Tibial nerve (tissue), 4 donors: Measurements from ENCODE around the gene GPC2. TPM values are rescaled to one million over a fixed set of nuclear protein-coding genes. Genes with fewer than 3 reads are reported as not detected.
"Not testable (repeated sequence)": the region's sequence is repeated elsewhere in the genome, so short reads cannot be mapped to it uniquely, and the experiment has no call there.

Source experiments
- DNase-seq, 2 donors: peaks; one replicate each; pipeline ENCODE4 v3.0.0-alpha.2; 2019; ENCODE audit warnings: low spot score in 2 of 2
- H3K27ac ChIP-seq, 4 donors: fragments of 200-600 bp; sonication (generic) in 3 of 4; one replicate each; pipeline ENCODE4 v1.5.1; 2017 to 2019; ENCODE audit warnings: mild to moderate bottlenecking in 1 of 4
- H3K27me3 ChIP-seq, 2 donors: fragments of 200-600 bp; sonication (generic) in 1 of 2; one replicate each; pipeline versions ENCODE4 v1.5.1 to v1.6.0; 2017 to 2019
- H3K36me3 ChIP-seq, 3 donors: fragments of 200-600 bp; sonication (generic); one replicate each; pipeline ENCODE4 v1.5.1; 2018 to 2019
- H3K4me1 ChIP-seq, 4 donors: fragments of 200-600 bp; sonication (generic) in 3 of 4; one replicate each; pipeline ENCODE4 v1.5.1; 2017 to 2019
- H3K4me3 ChIP-seq, 4 donors: fragments of 200-600 bp; sonication (generic) in 3 of 4; one replicate each; pipeline ENCODE4 v1.5.1; 2017 to 2019; ENCODE audit warnings: mild to moderate bottlenecking in 1 of 4, moderate library complexity in 1 of 4
- H3K9me3 ChIP-seq, 4 donors: fragments of 200-600 bp; sonication (generic) in 3 of 4; one replicate each; pipeline ENCODE4 v1.5.1; 2017 to 2019
- EP300 ChIP-seq, 2 donors: sonication (generic); formaldehyde crosslinking; IDR thresholded peaks; one replicate each; pipeline ENCODE4 v1.6.1; 2017; ENCODE audit warnings: antibody characterized with exemption in 2 of 2, mild to moderate bottlenecking in 1 of 2
- POLR2A ChIP-seq, 2 donors: fragments of 450-650 bp; IDR thresholded peaks; one replicate each; pipeline ENCODE4 v1.6.1; 2017; ENCODE audit warnings: antibody characterized with exemption in 2 of 2, mild to moderate bottlenecking in 2 of 2, moderate library complexity in 2 of 2
- WGBS, 2 donors: methylation state at CpG; one replicate each; pipeline ENCODE4 v1.1.5; 2018; 5-methylcytosine and 5-hydroxymethylcytosine counted together
- total RNA-seq, 4 donors: library from RNA; depleted of rRNA; stranded (reverse); fragments of >200 nt; gene quantifications; one replicate each; pipeline ENCODE4 v1.1.0, GENCODE V29; 2016
- TF ChIP-seq, protein P1 (sequence below), 5 experiments: fragments of 200-600 bp in 3 of 5; fragments of 450-650 bp in 2 of 5; sonication (generic) in 3 of 5; IDR thresholded peaks; one replicate each; pipeline ENCODE4 v1.5.1; 2016 to 2019; ENCODE audit warnings: antibody characterized with exemption in 5 of 5, mild to moderate bottlenecking in 3 of 5, moderate library complexity in 2 of 5

Gene GPC2
- total RNA-seq, 4 donors from 2014 or later, result 1.1 to 3.1 (median 1.7) TPM

DNA sequence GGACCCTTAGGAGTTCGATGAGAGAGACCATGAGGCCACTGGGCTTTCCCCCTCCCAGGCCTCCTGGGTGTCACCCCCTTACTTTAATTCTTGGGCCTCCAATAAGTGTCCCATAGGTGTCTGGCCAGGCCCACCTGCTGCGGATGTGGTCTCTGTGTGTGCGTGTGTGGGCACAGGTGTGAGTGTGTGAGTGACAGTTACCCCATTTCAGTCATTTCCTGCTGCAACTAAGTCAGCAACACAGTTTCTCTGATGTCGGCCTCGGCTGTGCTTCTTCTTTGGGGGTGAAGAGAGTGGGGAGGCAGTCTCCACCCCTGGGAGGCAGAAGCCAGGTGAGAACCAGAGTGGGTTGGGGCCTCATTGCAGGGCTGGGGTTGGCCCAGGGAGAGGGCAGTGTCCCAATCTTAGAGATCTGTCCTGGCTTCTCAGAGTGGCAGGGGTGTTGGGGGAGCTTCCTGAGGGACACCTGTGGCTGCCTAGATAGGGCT is 44.1 kb upstream of the GPC2 start:
- no peak for TF ChIP-seq EP300 (IDR thresholded peaks at IDR 0.05)
- TF ChIP-seq, protein P1, sequence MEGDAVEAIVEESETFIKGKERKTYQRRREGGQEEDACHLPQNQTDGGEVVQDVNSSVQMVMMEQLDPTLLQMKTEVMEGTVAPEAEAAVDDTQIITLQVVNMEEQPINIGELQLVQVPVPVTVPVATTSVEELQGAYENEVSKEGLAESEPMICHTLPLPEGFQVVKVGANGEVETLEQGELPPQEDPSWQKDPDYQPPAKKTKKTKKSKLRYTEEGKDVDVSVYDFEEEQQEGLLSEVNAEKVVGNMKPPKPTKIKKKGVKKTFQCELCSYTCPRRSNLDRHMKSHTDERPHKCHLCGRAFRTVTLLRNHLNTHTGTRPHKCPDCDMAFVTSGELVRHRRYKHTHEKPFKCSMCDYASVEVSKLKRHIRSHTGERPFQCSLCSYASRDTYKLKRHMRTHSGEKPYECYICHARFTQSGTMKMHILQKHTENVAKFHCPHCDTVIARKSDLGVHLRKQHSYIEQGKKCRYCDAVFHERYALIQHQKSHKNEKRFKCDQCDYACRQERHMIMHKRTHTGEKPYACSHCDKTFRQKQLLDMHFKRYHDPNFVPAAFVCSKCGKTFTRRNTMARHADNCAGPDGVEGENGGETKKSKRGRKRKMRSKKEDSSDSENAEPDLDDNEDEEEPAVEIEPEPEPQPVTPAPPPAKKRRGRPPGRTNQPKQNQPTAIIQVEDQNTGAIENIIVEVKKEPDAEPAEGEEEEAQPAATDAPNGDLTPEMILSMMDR (IDR thresholded peaks at IDR 0.05), result no peak
- H3K27me3 ChIP-seq, result no peaks in the 10 kb centered on the region
- no peaks in the 10 kb centered on the region for H3K9me3 ChIP-seq
- peaks cover 0 to 6% (median 0%) of the 10 kb centered on the region in 4 donors for H3K4me1 ChIP-seq
- peak overlapping the region in 1 of 4 donors; percentile 44 for H3K4me3 ChIP-seq
- 81 to 91% methylated on average over 5 of the region's 5 CpGs for WGBS, 2 donors
- H3K36me3 ChIP-seq, result peaks cover 0 to 59% (median 0%) of the 10 kb centered on the region in 3 donors
- DNase-seq, result no peak
- H3K27ac ChIP-seq, result peak overlapping the region in 1 of 4 donors; percentile 85

DNA sequence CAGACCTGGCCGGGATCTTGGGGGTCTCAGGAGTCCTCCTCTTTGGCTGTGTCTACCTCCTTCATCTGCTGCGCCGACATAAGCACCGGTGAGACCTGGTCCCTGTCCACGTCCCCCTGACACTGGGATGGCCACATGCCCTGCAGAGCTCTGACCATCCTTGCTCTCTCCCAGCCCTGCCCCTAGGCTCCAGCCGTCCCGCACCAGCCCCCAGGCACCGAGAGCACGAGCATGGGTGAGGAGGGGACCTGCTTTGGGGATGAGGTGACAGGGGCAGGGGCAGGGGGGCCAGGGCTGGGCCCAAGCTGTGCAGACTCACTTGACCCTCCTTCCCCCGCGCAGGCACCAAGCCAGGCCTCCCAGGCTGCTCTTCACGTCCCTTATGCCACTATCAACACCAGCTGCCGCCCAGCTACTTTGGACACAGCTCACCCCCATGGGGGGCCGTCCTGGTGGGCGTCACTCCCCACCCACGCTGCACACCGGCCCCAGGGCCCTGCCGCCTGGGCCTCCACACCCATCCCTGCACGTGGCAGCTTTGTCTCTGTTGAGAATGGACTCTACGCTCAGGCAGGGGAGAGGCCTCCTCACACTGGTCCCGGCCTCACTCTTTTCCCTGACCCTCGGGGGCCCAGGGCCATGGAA is 43.5 kb upstream of the GPC2 start:
- Histone ChIP-seq H3K36me3 (peaks cover 0 to 59% (median 0%) of the 10 kb centered on the region in 3 donors), H3K27ac (peak overlapping the region in 2 of 4 donors; percentile 5 to 85), H3K4me3 (peak overlapping the region in 1 of 4 donors; percentile 44), H3K27me3 (no peaks in the 10 kb centered on the region), H3K9me3 (no peaks in the 10 kb centered on the region), H3K4me1 (peaks cover 0 to 12% (median 0%) of the 10 kb centered on the region in 4 donors)
- TF ChIP-seq POLR2A (IDR thresholded peaks at IDR 0.05) (no peak), EP300 (IDR thresholded peaks at IDR 0.05) (no peak)
- TF ChIP-seq, protein P1 (IDR thresholded peaks at IDR 0.05), result no peak
- DNase-seq, result no peak
- 83 to 91% methylated on average over 18 to 22 of the region's 22 CpGs for WGBS, 2 donors

DNA sequence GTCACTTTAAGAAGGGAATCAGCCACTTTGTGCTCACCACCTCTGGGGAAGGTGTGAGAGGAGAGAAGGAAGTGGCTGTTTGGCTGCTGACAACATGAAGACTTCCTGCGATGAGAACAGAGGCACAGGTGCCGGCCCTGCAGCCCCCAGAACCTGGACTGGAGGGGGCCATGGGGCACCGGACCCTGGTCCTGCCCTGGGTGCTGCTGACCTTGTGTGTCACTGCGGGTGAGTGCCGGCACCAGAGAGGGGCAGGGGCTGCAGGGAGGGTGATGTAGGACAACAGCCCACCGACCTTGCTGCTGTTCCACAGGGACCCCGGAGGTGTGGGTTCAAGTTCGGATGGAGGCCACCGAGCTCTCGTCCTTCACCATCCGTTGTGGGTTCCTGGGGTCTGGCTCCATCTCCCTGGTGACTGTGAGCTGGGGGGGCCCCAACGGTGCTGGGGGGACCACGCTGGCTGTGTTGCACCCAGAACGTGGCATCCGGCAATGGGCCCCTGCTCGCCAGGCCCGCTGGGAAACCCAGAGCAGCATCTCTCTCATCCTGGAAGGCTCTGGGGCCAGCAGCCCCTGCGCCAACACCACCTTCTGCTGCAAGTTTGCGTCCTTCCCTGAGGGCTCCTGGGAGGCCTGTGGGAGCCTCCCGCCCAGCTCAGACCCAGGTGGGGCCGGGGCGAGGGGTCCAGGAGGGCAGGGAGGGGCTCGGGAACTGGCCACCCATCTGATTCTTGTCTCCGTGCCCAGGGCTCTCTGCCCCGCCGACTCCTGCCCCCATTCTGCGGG is 42.8 kb upstream of the GPC2 start, which contains the start of gene PVRIG:
Gene PVRIG (plus strand): TSS at position 149 of the 785 bp plus-strand sequence. CDS start 22 bp downstream, at position 171.
- Histone ChIP-seq H3K4me1 (peaks cover 0 to 17% (median 0%) of the 10 kb centered on the region in 4 donors), H3K36me3 (peaks cover 0 to 57% (median 0%) of the 10 kb centered on the region in 3 donors), H3K27ac (peak within 1 kb of the TSS in 2 of 4 donors; percentile 5 to 85), H3K4me3 (peak within 1 kb of the TSS in 1 of 4 donors; percentile 44)
- DNase-seq, H3K9me3 ChIP-seq, H3K27me3 ChIP-seq: not testable (repeated sequence)
- 76 to 87% methylated on average over 10 to 21 of the region's 27 CpGs for WGBS, 2 donors

DNA sequence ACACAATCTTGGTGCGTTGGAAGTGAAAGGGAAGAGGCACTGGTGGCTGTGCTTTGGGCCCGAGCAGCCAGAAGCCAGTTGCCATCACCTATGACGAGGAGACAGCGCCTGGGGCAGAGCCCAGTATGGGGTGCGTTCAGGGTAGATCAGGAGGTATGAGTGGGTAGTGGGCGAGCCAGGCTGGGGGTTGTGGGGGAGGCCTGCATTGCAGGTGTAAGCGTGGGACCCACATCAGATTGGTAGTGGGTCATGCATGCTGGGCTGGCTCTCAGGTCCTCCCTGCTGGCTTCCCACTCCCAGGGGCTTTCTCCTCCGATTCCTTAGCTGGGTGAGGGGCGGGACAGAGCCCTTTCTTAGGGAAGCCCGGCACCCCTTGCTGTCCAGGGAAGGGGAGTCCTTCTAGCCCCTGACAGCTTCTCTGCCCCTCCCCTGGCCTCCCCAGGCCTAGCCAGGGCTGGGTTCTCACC is 42.1 kb upstream of the GPC2 start:
- 75 to 84% methylated on average over 10 of the region's 10 CpGs for WGBS, 2 donors
- H3K9me3 ChIP-seq, result no peaks in the 10 kb centered on the region
- peaks cover 0 to 50% (median 0%) of the 10 kb centered on the region in 3 donors for H3K36me3 ChIP-seq

DNA sequence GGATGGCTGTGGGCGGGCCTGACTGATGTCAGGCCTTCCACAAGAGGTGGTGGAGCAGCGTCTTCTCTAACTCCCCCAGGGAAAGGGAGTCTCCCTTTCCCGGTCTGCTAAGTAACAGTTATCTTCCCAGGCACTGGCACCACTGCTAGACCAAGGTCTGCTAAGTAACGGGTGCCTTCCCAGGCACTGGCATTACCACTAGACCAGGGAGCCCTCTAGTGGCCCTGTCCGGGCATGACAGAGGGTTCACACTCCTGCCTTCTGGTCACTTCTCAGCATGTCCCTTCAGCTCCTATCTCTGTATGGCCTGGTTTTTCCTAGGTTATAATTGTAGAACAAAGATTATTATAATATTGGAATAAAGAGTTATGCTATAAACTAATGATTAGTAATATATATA is 40.8 kb upstream of the GPC2 start:
- not testable (repeated sequence) for H3K27me3 ChIP-seq, H3K9me3 ChIP-seq, H3K27ac ChIP-seq, H3K4me3 ChIP-seq
- peaks cover 0 to 18% (median 0%) of the 10 kb centered on the region in 4 donors for H3K4me1 ChIP-seq
- DNase-seq, result peak; percentile 85 to 98
- TF ChIP-seq, protein P1 (IDR thresholded peaks at IDR 0.05), result peak in 4 of 5 experiments; percentile 27 to 56 (median 44)
- peaks cover 0 to 39% (median 0%) of the 10 kb centered on the region in 3 donors for H3K36me3 ChIP-seq
- 0% methylated on average over 1 of the region's 5 CpGs for WGBS, 2 donors

More for the DNA sequence above, 42.1 kb upstream of the GPC2 start:
- Histone ChIP-seq H3K4me3 (peak overlapping the region in 1 of 4 donors; percentile 44), H3K27me3 (no peaks in the 10 kb centered on the region), H3K27ac (peak overlapping the region in 1 of 4 donors; percentile 85), H3K4me1 (peaks cover 0 to 18% (median 0%) of the 10 kb centered on the region in 4 donors)
- no peak for DNase-seq
- TF ChIP-seq EP300 (IDR thresholded peaks at IDR 0.05) (no peak), POLR2A (IDR thresholded peaks at IDR 0.05) (no peak)
- TF ChIP-seq, protein P1 (IDR thresholded peaks at IDR 0.05), result no peak
